ENCODE results near the gene FOXL1.

FOXL1 gene

GRCh38 chr16:86556576-86556975 lies 21.8 kb upstream of the FOXL1 start:
- Mint-ChIP-seq H3K27ac (no peak overlapping the region), H3K4me1 (ENCODE audit: low read depth) (peaks cover 21% of the 10 kb centered on the region), H3K36me3 (ENCODE audit: low read depth) (peaks cover 12% of the 10 kb centered on the region), H3K27me3 (ENCODE audit: low read depth) (peaks cover 6% of the 10 kb centered on the region), H3K4me3 (peak overlapping the region; percentile 29), H3K9me3 (no peaks in the 10 kb centered on the region)
- no peak for DNase-seq (ENCODE audit: low spot score)

GRCh38 chr16:86557587-86557986 lies 20.8 kb upstream of the FOXL1 start:
- no peak overlapping the region for H3K27ac Mint-ChIP-seq
- peaks cover 6% of the 10 kb centered on the region for H3K27me3 Mint-ChIP-seq (ENCODE audit: low read depth)
- peaks cover 8% of the 10 kb centered on the region for H3K36me3 Mint-ChIP-seq (ENCODE audit: low read depth)
- no peak overlapping the region for H3K4me3 Mint-ChIP-seq
- H3K4me1 Mint-ChIP-seq (ENCODE audit: low read depth): peaks cover 20% of the 10 kb centered on the region
- no peaks in the 10 kb centered on the region for H3K9me3 Mint-ChIP-seq
- DNase-seq (ENCODE audit: low spot score): no peak

DNA sequence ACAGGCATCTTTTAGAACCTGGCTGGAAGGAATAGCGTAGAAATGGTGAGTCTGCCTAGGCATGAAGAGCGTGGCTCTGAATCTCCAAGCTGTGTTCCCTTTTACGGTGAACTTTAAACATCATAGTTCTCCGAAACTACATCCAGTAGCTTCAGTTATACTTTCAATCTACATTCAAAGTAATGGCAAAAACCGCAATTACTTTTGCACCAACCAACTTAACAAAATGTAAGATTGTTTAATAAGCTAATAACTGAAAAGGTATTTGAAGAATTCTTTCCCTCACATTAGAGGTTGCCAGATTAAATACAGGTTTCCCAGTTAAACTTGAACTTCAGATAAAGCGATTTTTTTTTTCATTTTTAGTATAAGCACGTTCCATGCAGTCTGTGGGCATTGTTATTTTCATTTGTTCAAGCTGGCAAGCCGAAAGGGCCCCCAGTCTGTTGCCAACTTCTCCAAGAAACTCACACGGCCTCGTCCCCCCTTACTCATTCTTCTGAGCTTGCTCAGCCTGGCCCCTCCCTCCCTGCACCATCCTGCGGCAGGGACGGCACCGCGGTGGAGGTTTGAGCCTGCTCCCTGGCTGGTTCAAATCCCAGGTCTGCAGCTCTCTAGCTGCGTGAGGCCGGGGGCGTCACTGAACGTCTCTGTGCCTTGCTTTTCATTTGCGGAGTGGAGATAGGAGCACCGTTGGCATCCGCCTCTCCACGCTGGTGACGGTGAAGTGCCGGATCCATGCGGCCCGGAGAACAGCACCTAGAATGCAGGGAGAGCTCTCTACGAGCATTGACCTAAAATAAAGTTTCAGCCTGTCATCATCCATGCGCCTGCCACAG lies 19.8 kb upstream of the FOXL1 start:
- Mint-ChIP-seq H3K27me3 (ENCODE audit: low read depth) (peaks cover 13% of the 10 kb centered on the region), H3K4me1 (ENCODE audit: low read depth) (peaks cover 21% of the 10 kb centered on the region), H3K36me3 (ENCODE audit: low read depth) (peaks cover 3% of the 10 kb centered on the region), H3K27ac (no peak overlapping the region), H3K4me3 (no peak overlapping the region), H3K9me3 (no peaks in the 10 kb centered on the region)
- DNase-seq (ENCODE audit: low spot score): no peak

GRCh38 chr16:86559802-86560305 lies 18.5 kb upstream of the FOXL1 start:
- DNase-seq (ENCODE audit: low spot score): no peak
- H3K4me3 Mint-ChIP-seq: no peak overlapping the region
- H3K36me3 Mint-ChIP-seq (ENCODE audit: low read depth): no peaks in the 10 kb centered on the region
- H3K27me3 Mint-ChIP-seq (ENCODE audit: low read depth): peaks cover 25% of the 10 kb centered on the region
- H3K9me3 Mint-ChIP-seq: no peaks in the 10 kb centered on the region
- peaks cover 18% of the 10 kb centered on the region for H3K4me1 Mint-ChIP-seq (ENCODE audit: low read depth)
- no peak overlapping the region for H3K27ac Mint-ChIP-seq

DNA sequence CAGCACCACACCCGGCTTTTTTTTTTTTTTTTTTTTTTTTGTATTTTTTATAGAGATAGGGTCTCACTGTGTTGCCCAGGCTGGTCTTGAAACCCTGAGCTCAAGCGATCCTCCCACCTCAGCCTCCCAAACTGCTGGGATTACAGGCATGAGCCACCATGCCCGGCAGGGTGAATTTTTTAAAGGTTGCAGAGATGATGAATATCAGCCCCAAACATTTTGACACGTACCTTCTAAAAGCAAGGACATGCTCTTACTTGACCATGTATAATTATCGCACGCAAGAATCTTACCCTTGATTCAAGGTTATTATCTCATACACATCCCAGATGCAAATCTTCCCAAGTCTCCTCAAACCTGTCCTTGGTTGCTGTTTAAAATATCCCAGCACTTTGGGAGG lies 16.0 kb upstream of the FOXL1 start:
- H3K27me3 Mint-ChIP-seq (ENCODE audit: low read depth): peaks cover 38% of the 10 kb centered on the region
- H3K9me3 Mint-ChIP-seq: no peaks in the 10 kb centered on the region
- H3K27ac Mint-ChIP-seq: no peak overlapping the region

GRCh38 chr16:86563469-86564345 lies 14.6 kb upstream of the FOXL1 start:
- Mint-ChIP-seq H3K4me3 (peak overlapping the region; percentile 36), H3K9me3 (no peaks in the 10 kb centered on the region), H3K27me3 (ENCODE audit: low read depth) (peaks cover 44% of the 10 kb centered on the region), H3K27ac (no peak overlapping the region), H3K4me1 (ENCODE audit: low read depth) (peaks cover 4% of the 10 kb centered on the region), H3K36me3 (ENCODE audit: low read depth) (no peaks in the 10 kb centered on the region)
- DNase-seq (ENCODE audit: low spot score): peak; percentile 81

More for the DNA sequence above, 16.0 kb upstream of the FOXL1 start:
- Mint-ChIP-seq H3K36me3 (ENCODE audit: low read depth) (no peaks in the 10 kb centered on the region), H3K4me3 (no peak overlapping the region), H3K4me1 (ENCODE audit: low read depth) (peaks cover 4% of the 10 kb centered on the region)
- no peak for DNase-seq (ENCODE audit: low spot score)

DNA sequence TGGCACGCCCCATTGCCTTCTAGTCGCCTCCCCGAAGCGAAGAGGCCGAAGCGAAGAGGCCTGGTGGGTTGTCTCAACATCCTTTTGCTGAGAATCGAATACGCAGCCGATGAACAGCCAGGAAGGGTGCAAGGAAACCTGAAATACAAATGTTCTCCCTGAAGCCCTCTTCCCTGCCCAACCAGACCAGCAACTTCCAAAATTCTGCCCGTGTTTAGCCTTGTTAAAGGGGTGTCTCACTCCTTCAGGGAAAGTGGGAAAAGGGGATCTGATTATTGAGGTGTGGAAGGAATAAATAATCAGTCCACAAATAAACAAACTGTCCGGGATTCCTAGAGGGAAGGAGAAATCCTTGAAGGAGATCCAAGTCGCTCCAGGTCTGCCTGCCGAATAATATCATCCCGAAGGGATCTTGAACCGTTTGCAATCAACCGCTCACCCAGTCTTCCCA lies 13.1 kb upstream of the FOXL1 start:
- peaks cover 4% of the 10 kb centered on the region for H3K4me1 Mint-ChIP-seq (ENCODE audit: low read depth)
- peak overlapping the region; percentile 39 for H3K27ac Mint-ChIP-seq
- H3K27me3 Mint-ChIP-seq (ENCODE audit: low read depth): peaks cover 58% of the 10 kb centered on the region
- no peak for DNase-seq (ENCODE audit: low spot score)
- H3K36me3 Mint-ChIP-seq (ENCODE audit: low read depth): no peaks in the 10 kb centered on the region
- H3K9me3 Mint-ChIP-seq: no peaks in the 10 kb centered on the region
- no peak overlapping the region for H3K4me3 Mint-ChIP-seq

DNA sequence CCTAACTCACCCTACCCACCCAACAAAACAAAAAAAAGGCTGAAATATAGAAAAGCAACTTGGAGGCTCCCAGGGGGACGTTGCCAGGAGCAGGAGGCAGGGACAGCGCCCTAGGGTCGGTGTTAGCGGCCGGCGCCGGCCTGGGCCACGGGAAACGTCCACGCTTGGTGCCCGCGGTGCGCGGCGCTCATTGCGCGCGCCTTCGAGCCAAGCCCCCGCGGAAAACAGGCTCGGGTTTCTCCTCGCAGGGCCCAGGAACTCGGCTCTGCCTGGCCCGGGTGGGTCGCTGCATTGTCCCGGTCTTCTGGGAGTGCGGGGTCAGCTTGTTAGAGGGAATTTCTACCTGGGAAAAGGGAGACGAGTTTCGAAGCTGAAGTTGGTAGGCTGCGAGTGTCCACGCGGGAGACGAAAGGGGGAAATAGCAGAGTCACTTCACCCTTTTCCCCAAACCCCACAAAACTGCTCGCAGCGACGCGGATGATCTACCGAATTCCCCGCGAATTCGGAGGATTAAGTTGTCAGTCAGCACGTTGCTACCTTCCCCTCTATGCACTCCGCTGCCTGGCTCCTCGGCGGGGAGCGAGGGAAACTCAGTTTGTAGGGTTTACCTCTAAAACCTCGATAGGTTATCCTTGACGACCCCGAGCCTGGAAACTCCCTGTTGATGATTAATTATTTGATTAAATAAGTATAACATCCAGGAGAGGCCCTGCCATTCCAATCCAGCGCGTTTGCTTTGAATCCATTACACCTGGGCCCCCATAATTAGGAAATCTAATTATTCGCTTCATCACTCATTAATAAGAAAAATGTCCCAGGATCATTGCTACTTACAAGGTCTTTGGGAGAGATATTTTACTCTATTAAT lies 12.5 kb upstream of the FOXL1 start:
- H3K36me3 Mint-ChIP-seq (ENCODE audit: low read depth): no peaks in the 10 kb centered on the region
- peaks cover 4% of the 10 kb centered on the region for H3K4me1 Mint-ChIP-seq (ENCODE audit: low read depth)
- peaks cover 63% of the 10 kb centered on the region for H3K27me3 Mint-ChIP-seq (ENCODE audit: low read depth)
- no peak overlapping the region for H3K4me3 Mint-ChIP-seq
- H3K27ac Mint-ChIP-seq: peak overlapping the region; percentile 39
- H3K9me3 Mint-ChIP-seq: no peaks in the 10 kb centered on the region
- no peak for DNase-seq (ENCODE audit: low spot score)

- Mint-ChIP-seq H3K9me3 (no peaks in the 10 kb centered on the region), H3K4me3 (no peak within 1 kb of the TSS), H3K27me3 (ENCODE audit: low read depth) (peaks cover 67% of the 10 kb centered on the region), H3K4me1 (ENCODE audit: low read depth) (peaks cover 4% of the 10 kb centered on the region), H3K36me3 (ENCODE audit: low read depth) (no peaks in the 10 kb centered on the region), H3K27ac (peak within 1 kb of the TSS; percentile 39)
- no peak for DNase-seq (ENCODE audit: low spot score)
Observed at GRCh38 chr16:86566601-86566965, 11.8 kb upstream of the FOXL1 start, which contains the start of gene FOXC2. Gene FOXC2, plus strand, starts transcription at chr16:86566829. Its CDS starts 507 bp downstream, at chr16:86567336.

- Mint-ChIP-seq H3K27ac (no peak overlapping the region), H3K27me3 (ENCODE audit: low read depth) (peaks cover 67% of the 10 kb centered on the region), H3K36me3 (ENCODE audit: low read depth) (no peaks in the 10 kb centered on the region), H3K4me1 (ENCODE audit: low read depth) (peaks cover 4% of the 10 kb centered on the region), H3K9me3 (no peaks in the 10 kb centered on the region), H3K4me3 (no peak overlapping the region)
- DNase-seq (ENCODE audit: low spot score): no peak
Observed at GRCh38 chr16:86566966-86567700, 11.2 kb upstream of the FOXL1 start.

DNA sequence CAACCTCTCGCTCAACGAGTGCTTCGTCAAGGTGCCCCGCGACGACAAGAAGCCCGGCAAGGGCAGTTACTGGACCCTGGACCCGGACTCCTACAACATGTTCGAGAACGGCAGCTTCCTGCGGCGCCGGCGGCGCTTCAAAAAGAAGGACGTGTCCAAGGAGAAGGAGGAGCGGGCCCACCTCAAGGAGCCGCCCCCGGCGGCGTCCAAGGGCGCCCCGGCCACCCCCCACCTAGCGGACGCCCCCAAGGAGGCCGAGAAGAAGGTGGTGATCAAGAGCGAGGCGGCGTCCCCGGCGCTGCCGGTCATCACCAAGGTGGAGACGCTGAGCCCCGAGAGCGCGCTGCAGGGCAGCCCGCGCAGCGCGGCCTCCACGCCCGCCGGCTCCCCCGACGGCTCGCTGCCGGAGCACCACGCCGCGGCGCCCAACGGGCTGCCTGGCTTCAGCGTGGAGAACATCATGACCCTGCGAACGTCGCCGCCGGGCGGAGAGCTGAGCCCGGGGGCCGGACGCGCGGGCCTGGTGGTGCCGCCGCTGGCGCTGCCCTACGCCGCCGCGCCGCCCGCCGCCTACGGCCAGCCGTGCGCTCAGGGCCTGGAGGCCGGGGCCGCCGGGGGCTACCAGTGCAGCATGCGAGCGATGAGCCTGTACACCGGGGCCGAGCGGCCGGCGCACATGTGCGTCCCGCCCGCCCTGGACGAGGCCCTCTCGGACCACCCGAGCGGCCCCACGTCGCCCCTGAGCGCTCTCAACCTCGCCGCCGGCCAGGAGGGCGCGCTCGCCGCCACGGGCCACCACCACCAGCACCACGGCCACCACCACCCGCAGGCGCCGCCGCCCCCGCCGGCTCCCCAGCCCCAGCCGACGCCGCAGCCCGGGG lies 10.4 kb upstream of the FOXL1 start:
- H3K4me1 Mint-ChIP-seq (ENCODE audit: low read depth): peaks cover 4% of the 10 kb centered on the region
- no peaks in the 10 kb centered on the region for H3K9me3 Mint-ChIP-seq
- H3K36me3 Mint-ChIP-seq (ENCODE audit: low read depth): no peaks in the 10 kb centered on the region
- no peak overlapping the region for H3K27ac Mint-ChIP-seq
- no peak overlapping the region for H3K4me3 Mint-ChIP-seq
- H3K27me3 Mint-ChIP-seq (ENCODE audit: low read depth): peaks cover 66% of the 10 kb centered on the region
- DNase-seq (ENCODE audit: low spot score): no peak
